Measurements from ENCODE around the gene ADAMTS12.

GRCh38 chr5:33886283-33886682 lies 5.5 kb downstream of the ADAMTS12 start:
- no peak for TF ChIP-seq EZH2phosphoT487 (IDR thresholded peaks at IDR 0.05; ENCODE audit: insufficient read depth, low read depth)
- TF ChIP-seq EZH2 (IDR thresholded peaks at IDR 0.05; ENCODE audit: insufficient read depth, poor library complexity, severe bottlenecking) = no peak

Measured in GM23248 (cell line).